HepG2 (cell line): ENCODE measurements around the gene RAB6A. TPM values are rescaled to one million over a fixed set of nuclear protein-coding genes. Genes with fewer than 3 reads are reported as not detected.
A peak's percentile ranks its signal among the peaks of the same experiment; 100 is the strongest.

Experiments
- ATF7 ChIP-seq, 2 experiments: fragments of 450-650 bp in 1 of 2; sonication (generic) in 1 of 2; formaldehyde crosslinking in 1 of 2; IDR thresholded peaks; 2 replicates each; pipeline versions ENCODE4 v1.4.0 to v1.6.1; 2016 to 2020; ENCODE audit warnings: antibody characterized with exemption in 1 of 2, mild to moderate bottlenecking in 1 of 2, missing genetic modification reagents in 1 of 2
- DNMT3B ChIP-seq: conservative IDR thresholded peaks from 2 replicates; pipeline ENCODE4 v1.6.1; 2016; ENCODE audit warnings: missing biosample characterization, control low read depth
- FIP1L1 ChIP-seq: fragments of 200-400 bp; formaldehyde crosslinking; IDR thresholded peaks from 2 replicates; pipeline ENCODE4 v1.6.1; 2018; ENCODE audit warnings: low read depth, mild to moderate bottlenecking, low read length, moderate library complexity, borderline replicate concordance; ENCODE audit not compliant: insufficient read depth
- FOXP1 ChIP-seq, 2 experiments: fragments of 450-650 bp in 1 of 2; IDR thresholded peaks; 2 replicates each; pipeline ENCODE4 v1.6.1; 2017 to 2018; ENCODE audit warnings: antibody characterized with exemption in 1 of 2
- MLLT10 ChIP-seq: sonication (generic); formaldehyde crosslinking; IDR thresholded peaks from 2 replicates; pipeline ENCODE4 v1.4.0; 2020; ENCODE audit warnings: missing genetic modification reagents
- RBM39 ChIP-seq: fragments of 200-400 bp; formaldehyde crosslinking; IDR thresholded peaks from one replicate; pipeline ENCODE4 v1.6.1; 2018; ENCODE audit warnings: antibody characterized with exemption, mild to moderate bottlenecking, low read depth, low read length; ENCODE audit not compliant: poor library complexity, severe bottlenecking
- RFX5 ChIP-seq: IDR thresholded peaks from 2 replicates; pipeline ENCODE4 v1.6.1; 2011; ENCODE audit warnings: low read depth, low read length, improper control_type of control experiment
- SPEN ChIP-seq: sonication (generic); formaldehyde crosslinking; IDR thresholded peaks from 2 replicates; pipeline ENCODE4 v1.5.1; 2020; ENCODE audit warnings: low read depth, mild to moderate bottlenecking, missing genetic modification reagents
- TEAD3 ChIP-seq: optimal IDR thresholded peaks from 2 replicates; pipeline ENCODE3; 2016; ENCODE audit warnings: borderline replicate concordance
- ZMYM3 ChIP-seq: sonication (generic); formaldehyde crosslinking; IDR thresholded peaks from 2 replicates; pipeline ENCODE4 v1.5.1; 2020; ENCODE audit warnings: mild to moderate bottlenecking, missing genetic modification reagents
- ZNF274 ChIP-seq: sonication (generic); formaldehyde crosslinking; IDR thresholded peaks from 2 replicates; pipeline ENCODE4 v1.5.1; 2020; ENCODE audit warnings: mild to moderate bottlenecking, missing genetic modification reagents
- ZNF562 ChIP-seq: sonication (generic); formaldehyde crosslinking; IDR thresholded peaks from 2 replicates; pipeline ENCODE4 v1.8.0; 2022; ENCODE audit warnings: missing genetic modification reagents, borderline replicate concordance
- ZNF674 ChIP-seq: sonication (generic); formaldehyde crosslinking; IDR thresholded peaks from 2 replicates; pipeline ENCODE4 v1.5.0; 2020; ENCODE audit warnings: low read depth, mild to moderate bottlenecking, missing genetic modification reagents
- ZSCAN9 ChIP-seq: IDR thresholded peaks from 2 replicates; pipeline ENCODE4 v1.6.1; 2016; ENCODE audit warnings: borderline replicate concordance
- polyA plus RNA-seq, 8 experiments: library from polyadenylated mRNA; depleted of rRNA in 3 of 8; stranded (reverse) in 7 of 8; unstranded in 1 of 8; fragments of >200 nt; fragmentation: Illumina TruSeq in 4 of 8; extraction: Trizol in 4 of 8; gene quantifications; 2 replicates each; pipeline versions ENCODE4 v1.2.1 to v1.2.3, GENCODE V29; 2011 to 2016; ENCODE audit warnings: low read depth in 4 of 8, missing spikeins in 1 of 8, mixed read lengths in 1 of 8; ENCODE audit not compliant: insufficient read depth in 1 of 8
- total RNA-seq, 5 experiments: library from RNA; depleted of rRNA; stranded (reverse); fragments of >200 nt; fragmentation: Illumina TruSeq; extraction: Trizol; gene quantifications; 2 replicates each; pipeline ENCODE4 v1.2.3, GENCODE V29; 2016; ENCODE audit warnings: low read depth in 1 of 5
- TF ChIP-seq, protein P1 (sequence below): sonication (generic); formaldehyde crosslinking; IDR thresholded peaks from 2 replicates; pipeline ENCODE4 v1.4.0; 2020; ENCODE audit warnings: missing genetic modification reagents
- TF ChIP-seq, protein P2 (sequence below): sonication (generic); formaldehyde crosslinking; IDR thresholded peaks from 2 replicates; pipeline ENCODE4 v1.5.1; 2020; ENCODE audit warnings: missing genetic modification reagents, mild to moderate bottlenecking, borderline replicate concordance
- TF ChIP-seq, protein P3 (sequence below): sonication (generic); formaldehyde crosslinking; IDR thresholded peaks from 2 replicates; pipeline ENCODE4 v1.9.0; 2021; ENCODE audit warnings: missing genetic modification reagents, borderline replicate concordance
- TF ChIP-seq, protein P4 (sequence below): sonication (generic); formaldehyde crosslinking; IDR thresholded peaks from 2 replicates; pipeline ENCODE4 v1.5.0; 2020; ENCODE audit warnings: missing genetic modification reagents
- TF ChIP-seq, protein P5 (sequence below): IDR thresholded peaks from 2 replicates; pipeline ENCODE4 v1.6.1; 2012; ENCODE audit warnings: low read length, improper control_type of control experiment

The RAB6A gene
- total and polyA plus RNA-seq, 2 of the 13 experiments (the other 11 are each of a cell fraction or from before 2014, with no cell fraction given): 74.3 to 121 TPM

DNA sequence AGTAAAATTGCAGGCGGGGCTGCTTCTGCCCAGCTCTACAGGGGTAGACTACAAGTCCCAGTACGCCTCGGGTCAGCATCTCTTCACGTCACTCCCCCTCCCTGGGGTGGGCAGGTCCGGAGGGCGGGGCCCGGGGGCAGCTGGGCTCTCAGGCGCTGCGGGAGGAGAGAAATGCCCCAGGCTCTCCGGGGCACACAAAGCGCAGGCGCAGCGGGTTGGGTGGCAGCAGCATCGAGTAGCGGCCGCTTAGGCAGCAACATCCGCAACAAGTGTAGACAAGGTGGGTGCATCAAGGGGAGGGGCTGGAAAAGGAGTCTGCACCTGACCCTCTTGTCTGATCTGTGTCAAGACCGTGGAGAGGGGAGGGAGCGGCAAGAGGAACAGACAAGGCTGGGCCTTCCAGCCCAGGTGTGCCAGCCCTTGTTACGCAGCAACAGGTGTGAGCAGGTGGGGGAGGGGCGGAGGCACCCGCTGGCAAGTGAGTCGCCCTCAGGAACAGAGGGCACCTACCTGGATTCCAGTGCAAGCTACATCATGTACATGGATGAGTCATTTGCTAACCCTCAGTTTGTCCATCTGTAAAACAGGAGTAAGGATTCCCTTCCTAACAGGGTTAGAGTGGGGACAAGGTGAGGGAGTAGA is 113.3 kb downstream of the RAB6A start (continued):
- no peak for TF ChIP-seq MLLT10 (CRISPR knock-in tag)
- no peak for TF ChIP-seq FOXP1 (IDR thresholded peaks at IDR 0.05)
- no peak for TF ChIP-seq FOXP1 (CRISPR knock-in tag; IDR thresholded peaks at IDR 0.05)
- TF ChIP-seq ZNF562 (CRISPR knock-in tag): no peak
- TF ChIP-seq, protein P1, sequence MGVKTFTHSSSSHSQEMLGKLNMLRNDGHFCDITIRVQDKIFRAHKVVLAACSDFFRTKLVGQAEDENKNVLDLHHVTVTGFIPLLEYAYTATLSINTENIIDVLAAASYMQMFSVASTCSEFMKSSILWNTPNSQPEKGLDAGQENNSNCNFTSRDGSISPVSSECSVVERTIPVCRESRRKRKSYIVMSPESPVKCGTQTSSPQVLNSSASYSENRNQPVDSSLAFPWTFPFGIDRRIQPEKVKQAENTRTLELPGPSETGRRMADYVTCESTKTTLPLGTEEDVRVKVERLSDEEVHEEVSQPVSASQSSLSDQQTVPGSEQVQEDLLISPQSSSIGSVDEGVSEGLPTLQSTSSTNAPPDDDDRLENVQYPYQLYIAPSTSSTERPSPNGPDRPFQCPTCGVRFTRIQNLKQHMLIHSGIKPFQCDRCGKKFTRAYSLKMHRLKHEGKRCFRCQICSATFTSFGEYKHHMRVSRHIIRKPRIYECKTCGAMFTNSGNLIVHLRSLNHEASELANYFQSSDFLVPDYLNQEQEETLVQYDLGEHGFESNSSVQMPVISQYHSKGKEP (CRISPR knock-in tag): no peak
- peak; percentile 94 for TF ChIP-seq ZMYM3 (CRISPR knock-in tag)
- no peak for TF ChIP-seq ATF7 (IDR thresholded peaks at IDR 0.05)
- TF ChIP-seq ATF7 (CRISPR knock-in tag; IDR thresholded peaks at IDR 0.05): no peak
- no peak for TF ChIP-seq ZSCAN9 (CRISPR knock-in tag)
- TF ChIP-seq ZNF274 (CRISPR knock-in tag): peak; percentile 33; the same call in 1 of the 2 replicates
- no peak for TF ChIP-seq TEAD3 (CRISPR knock-in tag)
- TF ChIP-seq FIP1L1: no peak
- TF ChIP-seq RBM39: no peak
- TF ChIP-seq, protein P2, sequence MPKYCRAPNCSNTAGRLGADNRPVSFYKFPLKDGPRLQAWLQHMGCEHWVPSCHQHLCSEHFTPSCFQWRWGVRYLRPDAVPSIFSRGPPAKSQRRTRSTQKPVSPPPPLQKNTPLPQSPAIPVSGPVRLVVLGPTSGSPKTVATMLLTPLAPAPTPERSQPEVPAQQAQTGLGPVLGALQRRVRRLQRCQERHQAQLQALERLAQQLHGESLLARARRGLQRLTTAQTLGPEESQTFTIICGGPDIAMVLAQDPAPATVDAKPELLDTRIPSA (CRISPR knock-in tag): no peak
- no peak for TF ChIP-seq DNMT3B (CRISPR knock-in tag)
- TF ChIP-seq RFX5: no peak; the same call in 1 of the 2 replicates
- TF ChIP-seq, protein P3, sequence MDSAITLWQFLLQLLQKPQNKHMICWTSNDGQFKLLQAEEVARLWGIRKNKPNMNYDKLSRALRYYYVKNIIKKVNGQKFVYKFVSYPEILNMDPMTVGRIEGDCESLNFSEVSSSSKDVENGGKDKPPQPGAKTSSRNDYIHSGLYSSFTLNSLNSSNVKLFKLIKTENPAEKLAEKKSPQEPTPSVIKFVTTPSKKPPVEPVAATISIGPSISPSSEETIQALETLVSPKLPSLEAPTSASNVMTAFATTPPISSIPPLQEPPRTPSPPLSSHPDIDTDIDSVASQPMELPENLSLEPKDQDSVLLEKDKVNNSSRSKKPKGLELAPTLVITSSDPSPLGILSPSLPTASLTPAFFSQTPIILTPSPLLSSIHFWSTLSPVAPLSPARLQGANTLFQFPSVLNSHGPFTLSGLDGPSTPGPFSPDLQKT (CRISPR knock-in tag): no peak
- TF ChIP-seq, protein P4, sequence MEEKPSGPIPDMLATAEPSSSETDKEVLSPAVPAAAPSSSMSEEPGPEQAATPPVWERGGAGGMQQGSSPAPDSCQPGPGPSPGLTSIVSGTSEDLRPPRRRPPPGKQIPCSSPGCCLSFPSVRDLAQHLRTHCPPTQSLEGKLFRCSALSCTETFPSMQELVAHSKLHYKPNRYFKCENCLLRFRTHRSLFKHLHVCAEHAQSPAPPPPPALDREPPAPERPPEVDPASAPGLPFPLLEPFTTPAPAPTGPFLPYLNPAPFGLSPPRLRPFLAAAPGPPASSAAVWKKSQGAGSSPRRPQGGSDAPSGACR (CRISPR knock-in tag): no peak
- no peak for TF ChIP-seq ZNF674
- TF ChIP-seq SPEN (CRISPR knock-in tag): no peak
- TF ChIP-seq, protein P5, sequence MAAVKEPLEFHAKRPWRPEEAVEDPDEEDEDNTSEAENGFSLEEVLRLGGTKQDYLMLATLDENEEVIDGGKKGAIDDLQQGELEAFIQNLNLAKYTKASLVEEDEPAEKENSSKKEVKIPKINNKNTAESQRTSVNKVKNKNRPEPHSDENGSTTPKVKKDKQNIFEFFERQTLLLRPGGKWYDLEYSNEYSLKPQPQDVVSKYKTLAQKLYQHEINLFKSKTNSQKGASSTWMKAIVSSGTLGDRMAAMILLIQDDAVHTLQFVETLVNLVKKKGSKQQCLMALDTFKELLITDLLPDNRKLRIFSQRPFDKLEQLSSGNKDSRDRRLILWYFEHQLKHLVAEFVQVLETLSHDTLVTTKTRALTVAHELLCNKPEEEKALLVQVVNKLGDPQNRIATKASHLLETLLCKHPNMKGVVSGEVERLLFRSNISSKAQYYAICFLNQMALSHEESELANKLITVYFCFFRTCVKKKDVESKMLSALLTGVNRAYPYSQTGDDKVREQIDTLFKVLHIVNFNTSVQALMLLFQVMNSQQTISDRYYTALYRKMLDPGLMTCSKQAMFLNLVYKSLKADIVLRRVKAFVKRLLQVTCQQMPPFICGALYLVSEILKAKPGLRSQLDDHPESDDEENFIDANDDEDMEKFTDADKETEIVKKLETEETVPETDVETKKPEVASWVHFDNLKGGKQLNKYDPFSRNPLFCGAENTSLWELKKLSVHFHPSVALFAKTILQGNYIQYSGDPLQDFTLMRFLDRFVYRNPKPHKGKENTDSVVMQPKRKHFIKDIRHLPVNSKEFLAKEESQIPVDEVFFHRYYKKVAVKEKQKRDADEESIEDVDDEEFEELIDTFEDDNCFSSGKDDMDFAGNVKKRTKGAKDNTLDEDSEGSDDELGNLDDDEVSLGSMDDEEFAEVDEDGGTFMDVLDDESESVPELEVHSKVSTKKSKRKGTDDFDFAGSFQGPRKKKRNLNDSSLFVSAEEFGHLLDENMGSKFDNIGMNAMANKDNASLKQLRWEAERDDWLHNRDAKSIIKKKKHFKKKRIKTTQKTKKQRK: no peak
